OCI-LY1 (cell line): ENCODE data around the gene ITK.

Experiments
- EZH2 ChIP-seq: fragments of 200-600 bp; sonication (generic), shearing (Covaris generic); IDR thresholded peaks from 2 replicates; pipeline ENCODE4 v1.8.0; 2017; ENCODE audit warnings: borderline replicate concordance, mixed run types, mild to moderate bottlenecking, antibody characterized with exemption, low read length, moderate library complexity, mixed read lengths
- TF ChIP-seq, protein P1 (sequence below): fragments of 200-600 bp; sonication (generic), shearing (Covaris generic); IDR thresholded peaks from 2 replicates; pipeline ENCODE4 v1.5.1; 2017; ENCODE audit warnings: mild to moderate bottlenecking, antibody characterized with exemption, low read length, moderate library complexity, mixed read lengths

DNA sequence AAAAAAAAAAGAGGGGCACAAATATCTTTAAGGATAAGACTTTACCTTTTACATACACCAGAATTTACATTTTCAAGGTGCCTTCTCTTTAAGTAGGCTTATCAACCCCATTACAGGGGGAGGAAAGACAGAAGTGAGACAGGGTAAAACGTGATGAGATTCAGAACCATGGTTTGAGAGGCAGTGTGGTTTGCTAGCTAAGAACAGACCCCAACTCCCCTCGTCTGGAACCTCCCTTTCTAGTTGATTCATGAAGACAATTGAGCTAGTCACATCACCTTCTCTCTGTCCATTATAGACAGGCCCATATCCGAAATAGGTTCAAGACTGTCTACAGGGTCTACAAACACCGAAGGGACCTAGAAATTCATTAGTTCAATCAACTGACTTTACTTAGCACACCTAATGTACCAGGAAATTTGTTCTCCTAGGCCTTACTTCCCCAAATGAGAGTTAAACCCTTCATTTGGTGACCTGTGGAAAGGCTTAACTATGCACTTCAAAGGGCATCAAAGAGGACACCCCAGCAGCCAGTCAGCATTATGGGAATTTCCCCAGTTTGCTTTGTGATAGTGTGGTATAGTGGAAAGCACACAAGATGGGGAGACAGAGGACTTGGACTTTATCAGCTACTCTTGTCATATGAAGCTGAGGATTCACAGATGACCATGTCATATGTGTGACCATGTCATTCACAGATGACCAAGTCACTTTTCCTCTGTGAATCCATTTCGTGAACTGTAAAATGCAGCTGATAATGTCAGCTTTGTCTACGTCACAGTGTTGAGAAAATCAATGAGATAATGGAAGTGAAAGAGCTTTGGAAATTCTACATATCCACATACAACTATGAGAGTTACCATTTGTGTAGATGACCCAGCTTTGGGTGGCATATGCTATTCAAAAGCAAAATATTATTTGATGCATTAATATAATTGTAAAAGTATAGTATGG lies 45.1 kb downstream of the ITK start:
- TF ChIP-seq, protein P1, sequence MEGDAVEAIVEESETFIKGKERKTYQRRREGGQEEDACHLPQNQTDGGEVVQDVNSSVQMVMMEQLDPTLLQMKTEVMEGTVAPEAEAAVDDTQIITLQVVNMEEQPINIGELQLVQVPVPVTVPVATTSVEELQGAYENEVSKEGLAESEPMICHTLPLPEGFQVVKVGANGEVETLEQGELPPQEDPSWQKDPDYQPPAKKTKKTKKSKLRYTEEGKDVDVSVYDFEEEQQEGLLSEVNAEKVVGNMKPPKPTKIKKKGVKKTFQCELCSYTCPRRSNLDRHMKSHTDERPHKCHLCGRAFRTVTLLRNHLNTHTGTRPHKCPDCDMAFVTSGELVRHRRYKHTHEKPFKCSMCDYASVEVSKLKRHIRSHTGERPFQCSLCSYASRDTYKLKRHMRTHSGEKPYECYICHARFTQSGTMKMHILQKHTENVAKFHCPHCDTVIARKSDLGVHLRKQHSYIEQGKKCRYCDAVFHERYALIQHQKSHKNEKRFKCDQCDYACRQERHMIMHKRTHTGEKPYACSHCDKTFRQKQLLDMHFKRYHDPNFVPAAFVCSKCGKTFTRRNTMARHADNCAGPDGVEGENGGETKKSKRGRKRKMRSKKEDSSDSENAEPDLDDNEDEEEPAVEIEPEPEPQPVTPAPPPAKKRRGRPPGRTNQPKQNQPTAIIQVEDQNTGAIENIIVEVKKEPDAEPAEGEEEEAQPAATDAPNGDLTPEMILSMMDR, result no peak
- no peak for TF ChIP-seq EZH2
